B cell (primary cell): ENCODE measurements around the gene TEX26. TPM values are rescaled to one million over a fixed set of nuclear protein-coding genes. Genes with fewer than 3 reads are reported as not detected.

ENCODE experiments used
- ATAC-seq: fragments of 200-7000 bp; cut with Tn5 transposase; one replicate; pipeline ENCODE4 v1.10.0; 2021; ENCODE audit warnings: low read depth, mild to moderate bottlenecking, moderate number of reproducible peaks, moderate library complexity
- CTCF ChIA-PET: fragments of 350-600 bp; sonication (Branson Sonifier 250); formaldehyde crosslinking; loops from one replicate; lab custom pipeline; 2021; ENCODE audit warnings: antibody characterized with exemption, inconsistent platforms; lab: Charles Lee
- POLR2A ChIA-PET: fragments of 350-600 bp; sonication (Branson Sonifier 250); formaldehyde crosslinking; loops from one replicate; lab custom pipeline; 2021; ENCODE audit warnings: antibody characterized with exemption; lab: Charles Lee
- DNase-seq: peaks from one replicate; pipeline ENCODE4 v3.0.0; 2013
- H2AFZ ChIP-seq: 2 replicates; pipeline ENCODE4 v1.6.1; 2012; ENCODE audit warnings: mild to moderate bottlenecking, low read depth, low read length; ENCODE audit not compliant: insufficient read depth, poor library complexity, severe bottlenecking
- H3K27ac ChIP-seq, 2 donors: 1 replicate in 1 of 2; 2 replicates in 1 of 2; pipeline ENCODE4 v1.5.1; 2012 to 2013; ENCODE audit warnings: low read length in 2 of 2, mild to moderate bottlenecking in 2 of 2, moderate library complexity in 1 of 2
- H3K27me3 ChIP-seq, 4 experiments: fragments of 200-600 bp in 1 of 4; sonication (generic) in 1 of 4; replicated peaks in 1 of 4; 1 replicate in 2 of 4; 2 replicates in 2 of 4; pipeline versions ENCODE4 v1.6.1 to v1.7.0; 2013 to 2016; ENCODE audit warnings: low read length in 3 of 4, mild to moderate bottlenecking in 2 of 4, mixed read lengths in 1 of 4, moderate library complexity in 1 of 4; ENCODE audit not compliant: insufficient read depth in 4 of 4, control insufficient read depth in 3 of 4; ENCODE audit errors: control extremely low read depth in 1 of 4
- H3K36me3 ChIP-seq, 2 experiments: replicated peaks in 1 of 2; 1 replicate in 1 of 2; 2 replicates in 1 of 2; pipeline versions ENCODE4 v1.6.1 to v1.7.1; 2013; ENCODE audit warnings: low read length in 1 of 2; ENCODE audit not compliant: insufficient read depth in 2 of 2, control insufficient read depth in 1 of 2; ENCODE audit errors: control extremely low read depth in 1 of 2, extremely low read depth in 1 of 2
- H3K4me1 ChIP-seq, 2 donors: fragments of 200-600 bp in 1 of 2; sonication (generic) in 1 of 2; 1 replicate in 1 of 2; 2 replicates in 1 of 2; pipeline versions ENCODE4 v1.5.1 to v1.6.1; 2013 to 2017; ENCODE audit warnings: low read length in 2 of 2; ENCODE audit not compliant: control insufficient read depth in 2 of 2, insufficient read depth in 2 of 2
- H3K4me2 ChIP-seq: replicated peaks from 2 replicates; pipeline ENCODE3; 2012; ENCODE audit warnings: mild to moderate bottlenecking, low read depth, low read length; ENCODE audit not compliant: poor library complexity, severe bottlenecking
- H3K4me3 ChIP-seq, 5 experiments: fragments of 200-600 bp in 1 of 5; sonication (generic) in 1 of 5; 1 replicate in 3 of 5; 2 replicates in 2 of 5; pipeline versions ENCODE4 v1.5.1 to v1.7.0; 2011 to 2016; ENCODE audit warnings: low read length in 4 of 5, mild to moderate bottlenecking in 4 of 5, low read depth in 2 of 5, control low read depth in 1 of 5, moderate library complexity in 1 of 5; ENCODE audit not compliant: insufficient read depth in 1 of 5; ENCODE audit errors: control extremely low read depth in 1 of 5, extremely low read depth in 1 of 5
- H3K79me2 ChIP-seq: fragments of 200-600 bp; sonication (generic); one replicate; pipeline ENCODE4 v1.6.0; 2016; ENCODE audit warnings: low read length; ENCODE audit not compliant: control insufficient read depth, insufficient read depth
- H3K9ac ChIP-seq: fragments of 200-600 bp; sonication (generic); 2 replicates; pipeline ENCODE4 v1.6.1; 2017; ENCODE audit warnings: mild to moderate bottlenecking, low read length, moderate library complexity
- H3K9me3 ChIP-seq, 3 donors: one replicate each; pipeline versions ENCODE4 v1.6.1 to v1.7.1; 2013; ENCODE audit warnings: low read length in 2 of 3; ENCODE audit not compliant: control insufficient read depth in 2 of 3, insufficient read depth in 1 of 3; ENCODE audit errors: control extremely low read depth in 1 of 3
- H4K20me1 ChIP-seq: 2 replicates; pipeline ENCODE4 v1.6.0; 2012; ENCODE audit warnings: mild to moderate bottlenecking, low read length; ENCODE audit not compliant: insufficient read depth, control insufficient read depth, poor library complexity, severe bottlenecking
- H3K27ac Mint-ChIP-seq: one replicate; pipeline ENCODE4 v1.8.0; 2021; ENCODE audit warnings: mixed read lengths
- H3K27me3 Mint-ChIP-seq: one replicate; pipeline ENCODE4 v1.8.0; 2021; ENCODE audit warnings: mixed read lengths
- H3K4me1 Mint-ChIP-seq: one replicate; pipeline ENCODE4 v1.8.0; 2021; ENCODE audit warnings: mixed read lengths
- H3K4me3 Mint-ChIP-seq: one replicate; pipeline ENCODE4 v1.8.0; 2021; ENCODE audit warnings: mixed read lengths
- H3K9me3 Mint-ChIP-seq: one replicate; pipeline ENCODE4 v1.8.0; 2022; ENCODE audit warnings: mixed read lengths; ENCODE audit not compliant: insufficient read depth
- CTCF ChIP-seq: fragments of 200-600 bp; IDR thresholded peaks from one replicate; pipeline ENCODE4 v1.8.0; 2022; ENCODE audit warnings: antibody characterized with exemption, mild to moderate bottlenecking
- EZH2 ChIP-seq: IDR thresholded peaks from 2 replicates; pipeline ENCODE4 v1.6.1; 2012; ENCODE audit warnings: borderline replicate concordance, low read depth, mild to moderate bottlenecking, moderate library complexity, low read length; ENCODE audit not compliant: insufficient read depth, poor library complexity, severe bottlenecking
- WGBS: methylation state at CpG from one replicate; pipeline ENCODE4 v1.1.5; 2013; ENCODE audit warnings: missing lambda C conversion rate; ENCODE audit not compliant: insufficient coverage; 5-methylcytosine and 5-hydroxymethylcytosine counted together
- intact Hi-C: fragments of 100-400 bp; cut with micrococcal nuclease; formaldehyde crosslinking; loops from one replicate; pipeline ENCODE4 v1.10.0; 2022
- polyA plus RNA-seq: library from polyadenylated mRNA; depleted of rRNA; stranded (reverse); fragments of >200 nt; gene quantifications from 2 replicates; pipeline ENCODE4 v1.2.3, GENCODE V29; 2012
- total RNA-seq, 2 donors: library from RNA; stranded (reverse); fragments of 120-200 nt in 1 of 2; gene quantifications; 1 replicate in 1 of 2; 2 replicates in 1 of 2; pipeline versions ENCODE4 v1.2.3 to v1.2.4, GENCODE V29; 2013 to 2022

Gene TEX26
- total and polyA plus RNA-seq, 2 donors (not counting 1 experiment from before 2014, with no cell fraction given), result not detected

- Mint-ChIP-seq H3K4me3 (no peak overlapping the region), H3K9me3 (no peaks in the 10 kb centered on the region), H3K4me1 (peaks cover 8% of the 10 kb centered on the region), H3K27ac (no peak overlapping the region), H3K27me3 (peaks cover 29% of the 10 kb centered on the region)
- DNase-seq, result no peak
- H3K9ac ChIP-seq, result no peak overlapping the region
- no peaks in the 10 kb centered on the region for H3K36me3 ChIP-seq
- 100% methylated on average over 4 of the region's 7 CpGs for WGBS
- no peak overlapping the region for H2AFZ ChIP-seq
- CTCF ChIA-PET, result no interaction called here
- H3K27me3 ChIP-seq, result peaks cover 0 to 27% (median 3%) of the 10 kb centered on the region in 4 experiments
- no peaks in the 10 kb centered on the region for H3K79me2 ChIP-seq
- H3K4me2 ChIP-seq, result no peak overlapping the region
- no peaks in the 10 kb centered on the region for H4K20me1 ChIP-seq
- TF ChIP-seq EZH2, result no peak
- TF ChIP-seq CTCF, result no peak
- ATAC-seq, result no peak
- no peak overlapping the region for H3K4me3 ChIP-seq
- peaks cover 0 to 3% of the 10 kb centered on the region in 2 donors for H3K4me1 ChIP-seq
- POLR2A ChIA-PET, result no interaction called here
- intact Hi-C loops, result no loop called here
- no peaks in the 10 kb centered on the region for H3K9me3 ChIP-seq
- H3K27ac ChIP-seq, result no peak overlapping the region
Observed at GRCh38 chr13:31008400-31009115, 76.1 kb downstream of the TEX26 start.

DNA sequence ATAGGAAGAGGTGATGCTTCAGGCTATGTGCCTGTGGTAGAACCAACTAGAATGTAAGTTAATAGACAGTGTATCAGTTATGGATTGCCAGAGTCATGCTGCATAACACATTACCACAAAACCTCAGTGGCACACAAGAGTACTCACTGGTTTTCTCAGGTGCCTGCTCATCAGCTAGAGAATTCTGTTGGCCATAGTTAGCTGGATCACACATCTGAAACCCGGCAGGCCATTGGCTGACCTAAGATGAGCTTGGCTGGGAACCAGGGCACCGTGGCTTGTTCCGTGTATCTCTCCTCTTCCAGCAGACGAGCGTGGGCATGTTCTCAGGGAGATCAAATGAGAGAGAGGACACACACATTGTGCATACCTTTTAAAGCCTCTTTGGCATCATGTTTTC lies 76.7 kb downstream of the TEX26 start:
- Histone ChIP-seq H3K9ac (no peak overlapping the region), H2AFZ (no peak overlapping the region), H3K9me3 (no peaks in the 10 kb centered on the region), H4K20me1 (no peaks in the 10 kb centered on the region), H3K79me2 (no peaks in the 10 kb centered on the region), H3K27ac (no peak overlapping the region), H3K4me1 (peaks cover 0 to 3% of the 10 kb centered on the region in 2 donors), H3K36me3 (no peaks in the 10 kb centered on the region), H3K4me2 (no peak overlapping the region), H3K27me3 (peaks cover 0 to 29% (median 3%) of the 10 kb centered on the region in 4 experiments), H3K4me3 (no peak overlapping the region)
- no peak for DNase-seq
- intact Hi-C loops, result no loop called here
- no peak for ATAC-seq
- Mint-ChIP-seq H3K4me1 (peaks cover 8% of the 10 kb centered on the region), H3K27me3 (peaks cover 35% of the 10 kb centered on the region), H3K9me3 (no peaks in the 10 kb centered on the region), H3K4me3 (no peak overlapping the region), H3K27ac (no peak overlapping the region)
- ChIA-PET CTCF (no interaction called here), POLR2A (no interaction called here)
- 68% methylated on average over 5 of the region's 5 CpGs for WGBS
- no peak for TF ChIP-seq EZH2
- TF ChIP-seq CTCF, result no peak
